Measurements from ENCODE around the gene LOXHD1. TPM values are rescaled to one million over a fixed set of nuclear protein-coding genes. Genes with fewer than 3 reads are reported as not detected.

LOXHD1 gene
- polyA plus RNA-seq, 1 experiment = not detected

DNA sequence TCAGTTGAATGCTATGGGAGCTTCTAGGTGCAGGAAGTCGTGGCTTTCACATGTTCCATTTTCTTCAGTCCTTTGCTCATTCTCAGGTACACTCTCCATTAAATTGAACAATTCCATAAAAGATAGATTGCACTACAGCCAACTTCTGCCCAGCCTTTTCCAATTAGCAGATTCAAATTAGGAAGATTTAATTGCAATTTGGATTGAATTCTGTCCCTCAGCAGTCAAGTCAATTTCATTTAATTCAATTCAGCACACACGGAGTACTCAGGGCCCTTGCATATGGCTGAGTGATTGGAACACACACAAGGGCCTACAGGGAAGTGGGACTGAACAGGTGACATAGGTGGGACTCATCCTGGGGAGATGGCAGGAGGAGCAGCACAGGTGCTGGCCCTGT, 220.4 kb downstream of the LOXHD1 start:
- Histone ChIP-seq H3K9me3 (ENCODE audit: control insufficient read depth, insufficient read depth, low read length) (no peaks in the 10 kb centered on the region; the same call in 1 of the 2 replicates), H3K27ac (ENCODE audit: low read depth, low read length) (no peak overlapping the region), H3K27me3 (ENCODE audit: control insufficient read depth, insufficient read depth, low read length) (no peaks in the 10 kb centered on the region), H3K4me3 (ENCODE audit: low read depth, low read length) (no peak overlapping the region)
- ChIA-PET POLR2A (no interaction called here), CTCF (no interaction called here)
- TF ChIP-seq, protein P1, sequence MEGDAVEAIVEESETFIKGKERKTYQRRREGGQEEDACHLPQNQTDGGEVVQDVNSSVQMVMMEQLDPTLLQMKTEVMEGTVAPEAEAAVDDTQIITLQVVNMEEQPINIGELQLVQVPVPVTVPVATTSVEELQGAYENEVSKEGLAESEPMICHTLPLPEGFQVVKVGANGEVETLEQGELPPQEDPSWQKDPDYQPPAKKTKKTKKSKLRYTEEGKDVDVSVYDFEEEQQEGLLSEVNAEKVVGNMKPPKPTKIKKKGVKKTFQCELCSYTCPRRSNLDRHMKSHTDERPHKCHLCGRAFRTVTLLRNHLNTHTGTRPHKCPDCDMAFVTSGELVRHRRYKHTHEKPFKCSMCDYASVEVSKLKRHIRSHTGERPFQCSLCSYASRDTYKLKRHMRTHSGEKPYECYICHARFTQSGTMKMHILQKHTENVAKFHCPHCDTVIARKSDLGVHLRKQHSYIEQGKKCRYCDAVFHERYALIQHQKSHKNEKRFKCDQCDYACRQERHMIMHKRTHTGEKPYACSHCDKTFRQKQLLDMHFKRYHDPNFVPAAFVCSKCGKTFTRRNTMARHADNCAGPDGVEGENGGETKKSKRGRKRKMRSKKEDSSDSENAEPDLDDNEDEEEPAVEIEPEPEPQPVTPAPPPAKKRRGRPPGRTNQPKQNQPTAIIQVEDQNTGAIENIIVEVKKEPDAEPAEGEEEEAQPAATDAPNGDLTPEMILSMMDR (IDR thresholded peaks at IDR 0.05; ENCODE audit: low read depth, low read length) = no peak
- no peak for DNase-seq (ENCODE audit: low read depth, low spot score)

DNA sequence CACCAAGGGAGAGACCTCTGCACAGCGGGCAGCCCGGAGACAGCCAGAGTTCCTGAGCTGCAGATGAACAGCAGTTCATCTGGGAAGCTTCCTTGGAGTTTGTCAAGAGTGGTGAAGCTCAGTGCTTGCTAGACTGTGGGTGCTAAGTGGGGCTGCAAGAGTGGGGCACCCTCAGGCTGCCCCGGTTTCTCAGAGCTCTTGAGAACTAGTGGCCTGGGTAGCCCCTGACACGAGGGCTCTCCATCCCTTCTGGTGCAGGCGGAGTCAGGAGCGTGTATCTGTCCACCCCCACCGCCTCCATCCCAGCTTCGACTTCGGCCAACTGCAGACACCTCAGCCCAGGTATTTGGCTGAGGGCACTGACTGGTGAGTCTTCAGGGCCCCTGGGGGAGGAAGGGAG, 222.0 kb downstream of the LOXHD1 start:
- POLR2A ChIA-PET = no interaction called here
- Histone ChIP-seq H3K27me3 (ENCODE audit: control insufficient read depth, insufficient read depth, low read length) (no peaks in the 10 kb centered on the region), H3K4me3 (ENCODE audit: low read depth, low read length) (no peak overlapping the region), H3K9me3 (ENCODE audit: control insufficient read depth, insufficient read depth, low read length) (no peaks in the 10 kb centered on the region; the same call in 1 of the 2 replicates), H3K27ac (ENCODE audit: low read depth, low read length) (no peak overlapping the region)
- CTCF ChIA-PET = no interaction called here
- DNase-seq (ENCODE audit: low read depth, low spot score) = no peak
- TF ChIP-seq, protein P1 (IDR thresholded peaks at IDR 0.05; ENCODE audit: low read depth, low read length) = no peak

DNA sequence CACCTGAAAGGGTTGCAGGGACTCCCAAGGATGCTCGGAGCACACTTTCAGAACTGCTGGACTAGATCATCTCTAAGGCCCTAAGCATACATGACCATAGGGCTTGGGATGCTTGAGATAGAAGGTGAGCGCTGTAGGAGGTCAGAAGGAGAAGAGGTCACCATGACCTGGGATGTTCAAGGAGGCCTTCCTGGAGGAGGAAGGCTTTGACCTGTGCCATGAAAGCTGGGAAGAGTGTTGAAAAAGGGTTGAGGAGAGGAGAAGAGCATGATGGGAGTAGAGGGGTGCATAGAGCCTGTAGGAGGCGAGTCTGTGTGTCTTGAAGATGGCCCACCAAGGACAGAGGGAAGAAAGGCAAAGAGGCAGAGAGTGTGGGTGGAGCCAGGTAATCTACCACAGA, 222.4 kb downstream of the LOXHD1 start:
- POLR2A ChIA-PET = no interaction called here
- H3K27me3 ChIP-seq (ENCODE audit: control insufficient read depth, insufficient read depth, low read length) = no peaks in the 10 kb centered on the region
- CTCF ChIA-PET = no interaction called here

DNA sequence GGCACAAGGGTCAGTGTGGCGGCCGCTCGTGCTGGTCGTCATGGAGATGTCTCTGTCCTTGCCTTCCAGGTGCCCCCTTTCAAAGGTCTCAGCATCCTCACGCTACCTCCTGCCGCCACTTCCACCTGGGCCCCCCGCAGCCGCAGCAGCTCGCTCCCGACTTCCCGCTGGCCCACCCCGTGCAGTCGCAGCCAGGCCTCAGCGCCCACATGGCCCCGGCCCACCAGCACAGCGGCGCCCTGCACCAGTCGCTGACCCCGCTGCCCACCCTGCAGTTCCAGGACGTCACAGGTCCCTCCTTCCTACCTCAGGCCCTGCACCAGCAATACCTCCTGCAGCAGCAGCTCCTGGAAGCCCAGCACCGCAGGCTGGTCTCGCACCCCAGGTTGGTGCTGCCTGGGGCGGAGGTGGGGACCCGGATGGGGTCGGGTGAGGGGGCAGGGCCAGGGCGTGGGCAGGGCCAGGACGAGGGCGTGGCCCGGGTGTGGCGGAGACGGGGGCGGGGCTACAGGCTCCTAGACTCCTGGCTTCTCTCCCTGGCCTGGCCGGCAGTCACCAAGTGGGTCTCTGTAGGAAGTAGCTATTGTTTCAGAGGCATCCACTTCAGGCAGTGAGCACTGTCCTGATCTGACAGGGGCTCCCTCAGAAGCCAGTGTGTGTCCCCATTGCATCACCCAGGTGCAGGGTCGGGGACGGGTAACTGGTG, 223.7 kb downstream of the LOXHD1 start:
- no peaks in the 10 kb centered on the region; the same call in 1 of the 2 replicates for H3K9me3 ChIP-seq (ENCODE audit: control insufficient read depth, insufficient read depth, low read length)
- POLR2A ChIA-PET = no interaction called here
- no peak overlapping the region for H3K27ac ChIP-seq (ENCODE audit: low read depth, low read length)
- H3K27me3 ChIP-seq (ENCODE audit: control insufficient read depth, insufficient read depth, low read length) = no peaks in the 10 kb centered on the region
- DNase-seq (ENCODE audit: low read depth, low spot score) = no peak
- TF ChIP-seq, protein P1 (IDR thresholded peaks at IDR 0.05; ENCODE audit: low read depth, low read length) = no peak
- no peak overlapping the region for H3K4me3 ChIP-seq (ENCODE audit: low read depth, low read length)
- CTCF ChIA-PET = no interaction called here

More for the DNA sequence above, 222.4 kb downstream of the LOXHD1 start:
- no peak overlapping the region for H3K27ac ChIP-seq (ENCODE audit: low read depth, low read length)
- TF ChIP-seq, protein P1 (IDR thresholded peaks at IDR 0.05; ENCODE audit: low read depth, low read length) = no peak
- DNase-seq (ENCODE audit: low read depth, low spot score) = no peak
- H3K4me3 ChIP-seq (ENCODE audit: low read depth, low read length) = no peak overlapping the region
- no peaks in the 10 kb centered on the region; the same call in 1 of the 2 replicates for H3K9me3 ChIP-seq (ENCODE audit: control insufficient read depth, insufficient read depth, low read length)

DNA sequence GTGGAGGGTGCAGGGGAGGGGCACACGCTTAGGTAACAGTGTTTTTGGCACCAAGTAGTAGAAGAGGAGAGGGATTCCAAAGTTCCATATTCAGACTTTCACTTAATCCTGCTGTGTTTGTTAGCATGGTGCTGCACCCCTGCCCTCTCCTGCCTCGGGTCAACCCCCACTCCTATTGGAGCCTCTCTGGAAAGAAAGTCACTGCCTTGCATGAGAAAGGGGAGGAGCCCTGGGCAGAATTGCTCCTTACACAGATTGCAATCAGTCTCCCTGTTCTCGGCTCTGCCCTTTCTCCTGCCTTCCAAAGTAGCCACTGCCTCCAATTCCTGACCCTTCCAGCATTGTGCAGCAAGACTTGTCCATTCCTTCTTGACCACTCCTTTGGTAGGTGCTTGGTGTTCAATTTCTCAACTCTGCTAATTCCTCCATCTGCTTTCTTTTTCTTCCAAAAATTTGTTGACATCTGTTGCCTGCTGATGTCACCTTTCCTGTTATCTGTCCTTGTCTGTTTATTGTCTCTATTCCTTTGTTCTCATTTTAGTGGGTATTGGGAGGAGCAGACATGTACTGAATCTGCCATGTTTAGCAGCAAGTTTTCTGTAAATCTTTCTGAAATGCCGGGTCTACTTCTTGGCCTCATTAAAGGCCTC, 225.4 kb downstream of the LOXHD1 start:
- Histone ChIP-seq H3K27me3 (ENCODE audit: control insufficient read depth, insufficient read depth, low read length) (no peaks in the 10 kb centered on the region), H3K9me3 (ENCODE audit: control insufficient read depth, insufficient read depth, low read length) (no peaks in the 10 kb centered on the region), H3K4me3 (ENCODE audit: low read depth, low read length) (no peak overlapping the region), H3K27ac (ENCODE audit: low read depth, low read length) (no peak overlapping the region)
- TF ChIP-seq, protein P1 (IDR thresholded peaks at IDR 0.05; ENCODE audit: low read depth, low read length) = no peak
- DNase-seq (ENCODE audit: low read depth, low spot score) = no peak
- POLR2A ChIA-PET = no interaction called here
- CTCF ChIA-PET = interaction anchor here (0.5 kb wide), 1 partner anchor 328 kb away, joined by 3 read pairs; no protein-coding TSS in a partner anchor
